KOPT-K1 (cell line): Measurements from ENCODE around the gene LIPM.
A peak's percentile ranks its signal among the peaks of the same experiment; 100 is the strongest.
"Not testable (repeated sequence)": the region's sequence is repeated elsewhere in the genome, so short reads cannot be mapped to it uniquely, and the experiment has no call there.

ENCODE experiments used
- H3K27ac ChIP-seq: fragments of 200-600 bp; sonication (generic); 2 replicates; pipeline ENCODE4 v1.5.1; 2016; ENCODE audit warnings: antibody characterized with exemption, mild to moderate bottlenecking, low read depth, low read length; ENCODE audit not compliant: poor library complexity, severe bottlenecking
- H3K36me3 ChIP-seq: fragments of 200-600 bp; sonication (generic); 2 replicates; pipeline ENCODE4 v1.5.1; 2017; ENCODE audit warnings: antibody characterized with exemption, mild to moderate bottlenecking, low read length, moderate library complexity; ENCODE audit not compliant: insufficient read depth
- H3K9me3 ChIP-seq: fragments of 200-600 bp; sonication (generic); 2 replicates; pipeline ENCODE4 v1.5.1; 2017; ENCODE audit warnings: antibody characterized with exemption, low read length, mild to moderate bottlenecking; ENCODE audit not compliant: insufficient read depth, poor library complexity, severe bottlenecking

LIPM gene

DNA sequence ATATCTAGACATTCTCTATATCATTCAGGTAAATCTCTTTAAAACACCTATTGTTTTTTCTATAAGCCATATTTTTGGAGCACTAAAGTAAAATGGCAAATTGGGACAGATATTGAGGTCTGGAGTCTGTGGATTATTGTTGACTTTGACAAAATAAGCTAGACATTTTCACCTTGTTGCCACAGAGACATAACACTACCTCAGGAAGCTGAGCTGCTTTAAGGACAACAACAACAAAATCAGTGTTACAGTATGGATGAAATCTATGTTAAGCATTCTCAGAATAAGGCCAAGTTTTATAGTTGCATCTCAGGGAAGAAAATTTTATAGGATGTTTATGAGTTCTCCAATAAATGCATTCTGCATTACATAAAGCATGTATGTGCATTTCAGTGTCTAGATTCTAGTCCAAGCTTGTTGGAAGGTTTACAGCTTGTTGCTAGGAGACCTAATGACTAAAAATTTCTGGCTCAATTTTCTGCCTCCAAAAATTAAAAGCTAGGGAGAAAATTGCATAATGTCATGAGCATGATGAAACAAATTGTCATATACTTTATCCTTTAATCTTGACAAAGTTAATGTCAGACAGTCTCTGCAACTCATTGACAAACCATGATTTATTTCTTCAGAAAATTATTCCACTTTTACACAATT, 18.3 kb downstream of the LIPM start:
- Histone ChIP-seq H3K9me3 (no peaks in the 10 kb centered on the region), H3K27ac (no peak overlapping the region)

DNA sequence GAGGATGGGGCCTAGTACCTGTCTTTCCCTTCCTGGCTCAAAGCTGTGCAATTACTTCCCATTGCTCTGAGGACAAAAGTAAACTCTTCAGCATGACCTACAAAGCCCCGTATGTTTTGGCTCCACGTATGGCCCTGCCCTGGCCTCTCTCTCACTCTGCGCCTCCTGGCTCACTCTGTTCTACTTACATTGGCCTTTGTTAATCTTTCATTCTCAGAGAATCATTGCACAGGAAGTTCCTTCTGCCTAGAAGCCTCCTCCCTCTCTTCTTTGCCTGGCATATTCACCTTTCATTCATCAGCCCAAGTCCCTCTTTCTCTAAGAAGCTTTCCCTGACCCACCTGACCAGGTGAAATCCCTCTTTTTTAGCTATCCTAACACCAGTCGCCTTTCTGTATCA, 23.9 kb downstream of the LIPM start:
- Histone ChIP-seq H3K9me3 (no peaks in the 10 kb centered on the region), H3K36me3 (no peaks in the 10 kb centered on the region), H3K27ac (peak overlapping the region; percentile 78)

More for the DNA sequence above, 18.3 kb downstream of the LIPM start:
- no peaks in the 10 kb centered on the region for H3K36me3 ChIP-seq

DNA sequence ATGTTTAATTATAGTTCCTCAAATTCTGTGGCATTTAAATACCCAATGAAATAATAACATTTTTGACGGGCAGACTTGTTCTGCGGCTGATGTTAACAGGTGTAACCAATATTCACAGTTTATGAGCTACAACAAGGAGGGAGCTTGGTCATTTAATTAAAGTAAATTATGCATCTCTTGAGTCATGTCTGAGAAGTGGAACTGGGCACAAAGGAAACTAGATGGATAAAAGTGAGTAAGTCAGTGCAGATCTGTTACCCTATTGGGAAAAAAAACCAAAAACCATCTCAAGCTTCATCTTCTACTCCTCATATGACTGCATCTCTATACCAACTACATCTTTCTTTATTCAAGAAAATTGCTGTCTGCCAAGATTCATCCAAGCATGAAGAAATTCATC, 25.1 kb downstream of the LIPM start:
- Histone ChIP-seq H3K9me3 (no peaks in the 10 kb centered on the region), H3K36me3 (no peaks in the 10 kb centered on the region), H3K27ac (peak overlapping the region; percentile 82)

- no peaks in the 10 kb centered on the region for H3K9me3 ChIP-seq
- H3K27ac ChIP-seq = peak overlapping the region; percentile 82
- no peaks in the 10 kb centered on the region for H3K36me3 ChIP-seq
These were observed 25.8 kb downstream of the LIPM start for GRCh38 chr10:88828310-88828709.

DNA sequence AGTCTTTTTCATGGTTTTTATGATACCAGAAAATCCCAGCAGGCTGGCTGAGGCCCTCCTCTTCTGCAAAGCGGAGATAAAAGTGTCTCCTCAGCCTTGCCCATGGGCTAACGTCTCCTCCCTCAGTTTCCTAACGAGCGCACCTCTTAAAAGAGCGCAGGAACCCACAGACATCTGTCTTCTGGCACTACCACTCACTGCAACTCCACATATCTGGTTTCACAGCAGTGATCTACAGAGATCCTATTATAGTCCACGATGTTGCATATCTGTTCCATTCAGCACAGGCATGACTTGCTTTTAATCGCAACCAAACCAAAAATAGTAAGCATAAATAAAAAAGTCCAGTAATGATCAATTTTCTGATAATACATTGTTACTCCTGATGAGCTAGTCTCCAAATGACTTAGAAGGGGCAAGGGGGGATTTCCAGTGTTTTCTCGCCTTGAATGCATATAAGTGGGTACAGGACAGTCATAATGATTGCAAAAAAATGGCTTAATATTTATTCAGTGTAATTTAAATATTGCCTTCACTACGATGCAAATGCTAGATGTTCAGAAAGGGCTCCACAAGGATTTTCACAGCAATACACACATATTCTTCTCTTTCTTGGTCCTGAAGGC, 28.2 kb downstream of the LIPM start:
- Histone ChIP-seq H3K9me3 (no peaks in the 10 kb centered on the region), H3K36me3 (no peaks in the 10 kb centered on the region), H3K27ac (peak overlapping the region; percentile 82)

DNA sequence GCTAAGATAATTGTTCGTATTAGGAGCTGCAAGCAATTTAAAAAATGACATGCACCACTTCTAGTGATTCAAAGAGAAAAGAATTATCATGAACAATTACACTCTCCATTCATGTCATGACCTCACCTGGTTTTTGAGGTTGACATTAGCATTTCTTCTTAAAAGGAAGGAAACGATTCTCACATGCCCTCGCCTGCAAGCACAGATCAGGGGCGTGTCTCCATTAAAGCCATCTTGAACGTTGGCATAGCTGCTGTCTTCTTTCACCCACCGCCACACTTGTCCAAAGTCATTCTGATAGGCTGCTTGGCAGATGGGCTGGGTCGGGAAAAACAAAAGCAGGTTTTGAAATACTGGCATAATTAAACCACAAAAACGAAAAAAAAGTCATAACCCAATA, 29.2 kb downstream of the LIPM start:
- H3K36me3 ChIP-seq = no peaks in the 10 kb centered on the region
- H3K27ac ChIP-seq = peak overlapping the region; percentile 82
- H3K9me3 ChIP-seq = no peaks in the 10 kb centered on the region

DNA sequence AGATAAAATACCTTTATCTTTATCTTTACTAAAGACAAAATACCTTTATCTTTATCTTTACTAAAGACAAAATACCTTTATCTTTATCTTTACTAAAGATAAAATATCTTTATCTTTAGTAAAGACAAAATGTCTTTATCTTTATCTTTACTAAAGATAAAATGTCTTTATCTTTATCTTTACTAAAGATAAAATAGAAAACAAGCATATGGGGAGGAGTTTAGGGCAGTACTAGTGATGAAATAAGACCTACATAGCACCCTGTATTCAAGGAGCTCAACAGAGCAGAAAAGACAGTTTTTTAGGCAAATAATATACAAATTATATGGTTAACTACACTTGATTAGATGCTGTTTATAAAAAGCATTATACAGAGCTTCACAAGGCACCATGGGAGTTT, 29.8 kb downstream of the LIPM start:
- Histone ChIP-seq H3K27ac (peak overlapping the region; percentile 82), H3K9me3 (no peaks in the 10 kb centered on the region)

DNA sequence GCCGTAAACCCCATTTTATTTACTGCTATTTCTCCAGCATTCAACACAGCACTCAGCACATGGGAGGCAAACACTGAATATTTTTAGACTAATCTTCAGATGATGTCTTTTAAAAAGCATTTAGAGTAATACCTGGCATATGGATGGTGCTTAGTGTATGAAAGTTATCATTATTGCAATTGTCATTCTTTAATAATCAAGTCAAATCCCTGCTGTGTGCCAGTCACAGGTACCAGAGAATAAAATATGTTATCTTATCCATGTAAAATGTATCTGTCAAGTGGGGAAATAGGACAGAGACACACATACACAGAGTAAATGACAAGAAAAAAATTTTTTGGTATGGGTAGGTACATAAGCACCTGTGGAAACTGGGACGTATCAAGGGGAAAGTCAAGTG, 30.6 kb downstream of the LIPM start:
- Histone ChIP-seq H3K27ac (peak overlapping the region; percentile 82), H3K9me3 (no peaks in the 10 kb centered on the region)

More for the DNA sequence above, 29.8 kb downstream of the LIPM start:
- H3K36me3 ChIP-seq = no peaks in the 10 kb centered on the region

GRCh38 chr10:88833723-88834122, 31.2 kb downstream of the LIPM start:
- H3K27ac ChIP-seq = peak overlapping the region; percentile 82
- no peaks in the 10 kb centered on the region for H3K9me3 ChIP-seq
- no peaks in the 10 kb centered on the region for H3K36me3 ChIP-seq

More for the DNA sequence above, 30.6 kb downstream of the LIPM start:
- H3K36me3 ChIP-seq = no peaks in the 10 kb centered on the region

GRCh38 chr10:88835096-88835909, 32.8 kb downstream of the LIPM start:
- H3K9me3 ChIP-seq = no peaks in the 10 kb centered on the region
- no peaks in the 10 kb centered on the region for H3K36me3 ChIP-seq
- H3K27ac ChIP-seq = peak overlapping the region; percentile 42

- no peak overlapping the region for H3K27ac ChIP-seq
- H3K9me3 ChIP-seq = no peaks in the 10 kb centered on the region
- H3K36me3 ChIP-seq = no peaks in the 10 kb centered on the region
These were observed 33.3 kb downstream of the LIPM start for GRCh38 chr10:88835910-88836221.

DNA sequence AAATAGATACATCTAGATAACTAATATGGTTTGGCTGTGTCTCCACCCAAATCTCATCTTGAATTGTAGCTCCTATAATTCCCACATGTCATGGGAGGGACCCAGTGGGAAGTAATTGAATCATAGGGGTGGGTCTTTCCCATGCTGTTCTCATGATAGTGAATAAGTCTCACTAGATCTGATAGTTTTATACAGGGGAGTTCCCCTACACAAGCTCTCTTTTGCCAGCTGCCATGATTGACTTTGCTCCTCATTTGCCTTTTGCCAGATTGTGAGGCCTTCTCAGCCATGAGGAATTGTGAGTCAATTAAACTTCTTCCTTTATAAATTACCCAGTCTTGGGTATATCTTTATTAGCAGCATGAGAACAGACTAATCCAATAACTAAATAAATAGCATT, 35.1 kb downstream of the LIPM start:
- not testable (repeated sequence) for H3K36me3 ChIP-seq, H3K9me3 ChIP-seq, H3K27ac ChIP-seq

DNA sequence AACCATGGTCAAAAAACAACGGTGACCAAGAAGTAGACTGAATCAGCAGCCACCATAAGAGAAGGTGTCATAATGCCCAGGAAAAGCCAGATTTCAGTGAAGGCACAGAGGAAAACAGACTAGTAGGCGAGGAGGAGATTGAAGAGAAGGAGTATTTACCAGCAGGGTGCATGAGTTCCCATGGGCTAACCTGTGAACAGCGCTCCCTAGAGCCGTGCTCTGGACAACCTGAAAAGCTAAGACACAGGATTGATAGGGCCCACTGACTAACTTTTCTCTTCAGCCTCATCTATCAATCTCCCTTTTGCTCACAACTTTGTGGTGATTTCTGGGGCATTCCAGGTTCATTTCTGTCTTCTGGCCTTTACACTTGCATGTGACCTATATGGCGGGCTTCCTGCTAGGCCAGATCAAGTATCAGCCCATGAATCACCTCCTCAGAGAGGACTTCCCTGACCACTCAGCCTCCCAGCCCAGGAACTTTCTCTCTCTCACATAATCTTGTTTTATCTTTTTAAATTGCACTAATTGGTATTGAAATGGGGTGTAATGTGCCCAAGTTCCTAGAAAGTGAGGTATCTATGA, 36.3 kb downstream of the LIPM start:
- Histone ChIP-seq H3K36me3 (no peaks in the 10 kb centered on the region), H3K27ac (no peak overlapping the region), H3K9me3 (no peaks in the 10 kb centered on the region)

DNA sequence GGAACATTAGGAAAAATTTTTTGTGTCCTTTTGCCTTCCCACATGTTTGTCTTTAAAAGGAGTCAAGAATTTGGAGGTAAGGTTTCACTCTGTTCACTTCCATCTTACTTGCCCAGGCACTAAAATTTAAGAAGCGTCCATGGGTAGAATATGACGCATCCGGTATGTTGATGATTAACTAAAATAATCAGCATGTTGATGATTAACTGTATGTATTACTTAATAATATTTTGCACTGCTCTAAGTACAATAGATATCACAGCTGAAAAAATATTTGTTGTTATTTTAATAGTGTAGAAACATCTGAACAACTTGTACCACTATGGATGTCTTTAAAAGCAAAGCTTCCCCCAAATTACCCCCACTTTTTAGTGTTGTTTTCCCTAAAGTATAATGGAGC, 37.6 kb downstream of the LIPM start:
- no peaks in the 10 kb centered on the region for H3K9me3 ChIP-seq
- no peaks in the 10 kb centered on the region for H3K36me3 ChIP-seq
- no peak overlapping the region for H3K27ac ChIP-seq

- H3K27ac ChIP-seq = peak overlapping the region; percentile 7
- no peaks in the 10 kb centered on the region for H3K36me3 ChIP-seq
- H3K9me3 ChIP-seq = no peaks in the 10 kb centered on the region
These were observed 38.4 kb downstream of the LIPM start for GRCh38 chr10:88840881-88841280.
